Body of pancreas (tissue), 4 donors: ENCODE results near the gene MFSD11. TPM values are rescaled to one million over a fixed set of nuclear protein-coding genes. Genes with fewer than 3 reads are reported as not detected.
"Not testable (repeated sequence)": the region's sequence is repeated elsewhere in the genome, so short reads cannot be mapped to it uniquely, and the experiment has no call there.

Experiments used
- ATAC-seq: fragments of 150-250 bp; one replicate; pipeline ENCODE4 v1.9.1; 2016
- DNase-seq, 4 donors: peaks; one replicate each; pipeline ENCODE4 v3.0.0-alpha.2; 2019
- H3K27ac ChIP-seq, 4 donors: fragments of 200-600 bp; sonication (generic); 1 replicate in 3 of 4; 2 replicates in 1 of 4; pipeline versions ENCODE4 v1.5.1 to v1.6.1; 2016 to 2019; ENCODE audit warnings: mild to moderate bottlenecking in 1 of 4, mixed read lengths in 1 of 4, moderate library complexity in 1 of 4
- H3K27me3 ChIP-seq, 2 donors: fragments of 200-600 bp; sonication (generic); one replicate each; pipeline ENCODE4 v1.6.0; 2016; ENCODE audit warnings: mild to moderate bottlenecking in 1 of 2
- H3K36me3 ChIP-seq, 2 donors: fragments of 200-600 bp; sonication (generic); replicated peaks in 1 of 2; 2 replicates each; pipeline ENCODE4 v1.5.1; 2016; ENCODE audit warnings: low read depth in 2 of 2; ENCODE audit not compliant: insufficient read depth in 1 of 2
- H3K4me1 ChIP-seq: fragments of 200-600 bp; sonication (generic); one replicate; pipeline ENCODE4 v1.6.0; 2016
- H3K4me3 ChIP-seq, 2 donors: fragments of 200-600 bp; sonication (generic); 1 replicate in 1 of 2; 2 replicates in 1 of 2; pipeline ENCODE4 v1.5.1; 2016 to 2019
- H3K9me3 ChIP-seq, 3 donors: fragments of 200-600 bp; sonication (generic); 1 replicate in 2 of 3; 2 replicates in 1 of 3; pipeline ENCODE4 v1.5.1; 2016
- CTCF ChIP-seq, 7 experiments: fragments of 450-650 bp in 4 of 7; fragments of 200-600 bp in 3 of 7; sonication (generic) in 3 of 7; IDR thresholded peaks; one replicate each; pipeline ENCODE4 v1.5.1; 2016 to 2019; ENCODE audit warnings: antibody characterized with exemption in 7 of 7
- POLR2A ChIP-seq, 3 donors: fragments of 450-650 bp; IDR thresholded peaks; one replicate each; pipeline ENCODE4 v1.6.1; 2016; ENCODE audit warnings: antibody characterized with exemption in 3 of 3, mild to moderate bottlenecking in 2 of 3
- WGBS, 2 donors: methylation state at CpG; one replicate each; pipeline ENCODE4 v1.1.5; 2017; 5-methylcytosine and 5-hydroxymethylcytosine counted together
- intact Hi-C: fragments of 100-400 bp; cut with DNase I; formaldehyde crosslinking; loops from one replicate; pipeline ENCODE4 v1.15.1; 2023
- total RNA-seq, 2 donors: library from RNA; depleted of rRNA; stranded (reverse); fragments of >200 nt; gene quantifications; one replicate each; pipeline ENCODE4 v1.1.0, GENCODE V29; 2016

Gene MFSD11
- total RNA-seq, 2 donors from 2014 or later = 7.6 to 16.6 TPM

- WGBS, 2 donors = 88 to 91% methylated on average over 11 to 12 of the region's 12 CpGs
- no peak for ATAC-seq
- TF ChIP-seq CTCF (IDR thresholded peaks at IDR 0.05) (no peak), POLR2A (IDR thresholded peaks at IDR 0.05) (no peak)
- Histone ChIP-seq H3K27me3 (no peaks in the 10 kb centered on the region), H3K27ac (no peak overlapping the region), H3K4me1 (no peaks in the 10 kb centered on the region), H3K9me3 (no peaks in the 10 kb centered on the region), H3K4me3 (no peak overlapping the region), H3K36me3 (peaks cover 0 to 8% of the 10 kb centered on the region in 2 donors)
- intact Hi-C loops = no loop called here
- no peak for DNase-seq
These were observed 43.4 kb downstream of the MFSD11 start for GRCh38 chr17:76781056-76781982.

- DNase-seq (no peak), ATAC-seq (no peak)
- Histone ChIP-seq H3K4me1 (no peaks in the 10 kb centered on the region), H3K36me3 (peaks cover 0 to 1% of the 10 kb centered on the region in 2 donors), H3K4me3 (no peak overlapping the region), H3K9me3 (no peaks in the 10 kb centered on the region), H3K27me3 (no peaks in the 10 kb centered on the region), H3K27ac (no peak overlapping the region)
- 79 to 81% methylated on average over 5 of the region's 5 CpGs for WGBS, 2 donors
- TF ChIP-seq POLR2A (IDR thresholded peaks at IDR 0.05) = no peak
- TF ChIP-seq CTCF (IDR thresholded peaks at IDR 0.05) = no peak
- intact Hi-C loops = no loop called here
These were observed 45.2 kb downstream of the MFSD11 start for GRCh38 chr17:76783146-76783545.

GRCh38 chr17:76784926-76785325 is 47.0 kb downstream of the MFSD11 start:
- no peak overlapping the region for H3K27ac ChIP-seq
- no peaks in the 10 kb centered on the region for H3K36me3 ChIP-seq
- no peaks in the 10 kb centered on the region for H3K4me1 ChIP-seq
- ATAC-seq = no peak
- no peak overlapping the region for H3K4me3 ChIP-seq
- intact Hi-C loops = no loop called here
- H3K9me3 ChIP-seq = no peaks in the 10 kb centered on the region
- no peak for DNase-seq
- TF ChIP-seq POLR2A (IDR thresholded peaks at IDR 0.05) (no peak), CTCF (IDR thresholded peaks at IDR 0.05) (no peak)
- WGBS, 2 donors = 74 to 80% methylated on average over 3 of the region's 3 CpGs
- H3K27me3 ChIP-seq = no peaks in the 10 kb centered on the region

- H3K27ac ChIP-seq, H3K9me3 ChIP-seq, H3K36me3 ChIP-seq, DNase-seq, ATAC-seq, H3K27me3 ChIP-seq, intact Hi-C loops, H3K4me3 ChIP-seq: not testable (repeated sequence)
- 94 to 100% methylated on average over 2 of the region's 2 CpGs for WGBS, 2 donors
- peaks cover 13% of the 10 kb centered on the region for H3K4me1 ChIP-seq
These were observed 49.9 kb downstream of the MFSD11 start for GRCh38 chr17:76787866-76788265.

- H3K9me3 ChIP-seq = no peaks in the 10 kb centered on the region
- H3K27ac ChIP-seq = no peak overlapping the region
- no peaks in the 10 kb centered on the region for H3K27me3 ChIP-seq
- intact Hi-C loops = no loop called here
- no peaks in the 10 kb centered on the region for H3K36me3 ChIP-seq
- H3K4me3 ChIP-seq = no peak overlapping the region
- H3K4me1 ChIP-seq = peaks cover 13% of the 10 kb centered on the region
- DNase-seq = no peak
- TF ChIP-seq CTCF (IDR thresholded peaks at IDR 0.05) (no peak), POLR2A (IDR thresholded peaks at IDR 0.05) (no peak)
- ATAC-seq = no peak
- 70 to 77% methylated on average over 8 of the region's 8 CpGs for WGBS, 2 donors
These were observed 51.4 kb downstream of the MFSD11 start for GRCh38 chr17:76789235-76789788.
